Ammon's horn (tissue), 1 donor: ENCODE data around the gene TFR2.

ENCODE experiments used
- DNase-seq: peaks from one replicate; pipeline ENCODE4 v3.0.0-alpha.2; 2016; ENCODE audit warnings: low spot score

Gene TFR2

DNA sequence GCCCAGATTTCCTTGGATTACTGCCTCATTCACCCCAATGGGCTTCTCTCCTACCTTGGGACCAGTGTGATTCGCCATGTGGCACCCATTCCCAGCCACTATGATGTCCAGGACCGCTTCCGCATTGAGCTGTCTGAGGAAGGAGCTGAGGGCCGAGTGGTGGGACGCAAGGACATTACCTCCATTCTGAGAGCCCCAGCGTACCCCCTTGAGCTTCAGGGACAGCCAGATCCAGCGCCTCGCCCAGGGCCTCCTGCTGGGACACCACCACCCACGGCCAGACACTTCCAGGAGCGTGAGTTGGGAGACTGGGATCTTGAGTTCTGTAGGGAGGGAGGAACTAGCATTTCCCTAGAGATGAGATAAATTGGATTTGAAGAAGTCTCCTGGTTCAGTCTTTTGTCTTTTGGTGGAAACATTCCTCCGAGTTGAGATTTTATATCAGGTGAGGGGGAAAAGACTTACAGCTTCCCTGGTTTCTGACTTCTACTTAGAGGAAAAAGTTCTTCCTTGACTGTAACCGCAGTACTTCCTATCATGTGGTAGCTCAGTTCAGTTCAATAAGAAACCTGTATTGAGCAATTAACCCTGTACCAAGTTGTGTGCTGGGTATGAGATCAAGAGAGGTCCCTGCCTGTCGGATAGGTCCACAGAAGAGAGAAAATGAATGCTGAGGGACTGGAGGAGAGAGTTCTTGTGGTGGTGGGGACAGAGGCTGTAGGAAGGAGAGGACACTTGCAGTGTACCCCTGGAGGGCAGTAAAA lies 27.8 kb downstream of the TFR2 start:
- DNase-seq = no peak

DNA sequence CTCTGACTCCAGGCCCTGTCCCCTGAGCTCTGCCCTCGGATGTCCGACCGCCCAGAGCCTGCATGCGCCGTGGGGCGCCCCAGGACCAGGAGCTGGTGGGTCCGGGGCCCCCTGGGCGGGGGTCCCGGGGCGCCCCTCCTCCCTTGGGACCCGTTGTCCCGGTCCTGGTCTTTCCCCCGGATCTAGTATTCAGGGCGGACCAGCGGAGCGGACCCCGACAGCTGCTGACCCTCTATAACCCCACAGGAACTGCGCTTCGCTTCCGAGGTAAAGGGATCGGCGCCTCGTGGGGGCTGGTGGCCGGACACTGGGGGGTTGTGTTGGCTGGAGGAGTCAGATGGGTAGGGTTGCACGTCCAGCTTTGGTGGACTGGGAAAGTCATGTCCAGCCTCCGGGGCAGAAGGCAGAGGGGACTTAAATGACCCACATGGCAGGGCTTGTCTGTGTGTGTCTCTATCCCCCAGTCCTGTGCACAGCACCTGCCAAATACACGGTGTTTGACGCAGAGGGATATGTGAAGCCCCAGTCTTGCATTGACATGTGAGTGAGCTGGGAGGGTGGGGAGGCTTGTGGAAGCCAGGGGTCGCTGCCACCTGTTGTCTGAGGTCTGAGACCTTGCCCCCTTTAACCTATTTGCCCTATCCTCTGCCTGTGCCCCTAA lies 28.5 kb downstream of the TFR2 start:
- no peak for DNase-seq

DNA sequence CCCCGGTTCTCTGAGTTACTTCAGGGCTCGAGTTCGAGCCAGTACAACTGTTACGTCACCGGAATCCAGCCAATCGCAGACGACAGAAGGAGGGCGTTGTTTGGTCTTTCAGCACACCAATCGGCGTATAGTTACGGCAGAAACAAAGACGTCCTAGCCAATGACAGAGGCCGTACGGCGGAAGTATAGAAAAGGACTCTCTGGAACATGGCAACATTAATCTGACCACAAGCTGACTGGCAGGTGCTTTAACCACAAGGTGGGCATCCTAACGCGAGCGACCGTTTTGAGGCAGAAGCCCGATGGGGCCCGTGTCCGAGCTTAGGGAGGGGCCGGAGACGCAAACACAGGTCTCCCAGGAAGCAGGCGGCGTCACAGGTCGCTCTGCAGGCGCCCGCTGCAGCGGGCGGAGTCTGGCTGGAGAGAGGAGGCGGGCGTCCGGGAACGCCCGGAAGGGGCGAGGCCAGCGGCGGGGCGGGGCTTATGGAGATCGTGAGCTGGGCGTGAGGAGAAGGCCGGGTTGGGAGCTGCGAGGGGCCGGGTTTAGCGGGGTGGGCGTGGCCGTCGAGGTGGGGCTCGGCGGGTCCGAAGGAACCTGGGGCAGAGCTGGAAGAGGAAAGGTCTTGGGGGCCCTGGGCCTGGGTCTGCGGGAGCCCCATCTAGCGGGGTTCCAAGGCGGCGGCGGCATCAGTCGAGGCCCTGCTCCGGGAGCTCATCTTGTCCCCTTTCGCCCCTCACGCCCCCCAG lies 29.2 kb downstream of the TFR2 start, which contains the start of gene MOSPD3:
Gene MOSPD3, plus strand, starts transcription at position 558 of the 747 bp plus-strand sequence. CDS start 252 bp downstream, outside the sequence.
- DNase-seq = peak; percentile 100

DNA sequence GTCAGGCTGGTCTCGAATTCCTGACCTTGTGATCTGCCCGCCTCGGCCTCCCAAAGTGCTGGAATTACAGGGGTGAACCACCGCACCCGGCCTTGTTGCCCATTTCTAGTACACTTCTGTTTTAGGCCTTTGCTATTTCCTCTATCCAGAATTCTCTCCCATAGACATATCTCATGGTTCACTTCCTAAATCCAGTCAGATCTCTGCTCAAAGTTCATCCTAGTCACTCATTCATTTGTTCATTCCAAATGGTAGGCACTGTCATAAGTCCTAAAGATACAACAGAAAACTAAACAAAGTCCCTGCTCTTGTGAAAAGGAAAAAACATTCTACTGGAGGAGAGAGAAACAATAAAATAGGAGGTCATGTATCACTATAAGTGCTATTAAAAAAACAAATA lies 31.4 kb downstream of the TFR2 start:
- no peak for DNase-seq

DNA sequence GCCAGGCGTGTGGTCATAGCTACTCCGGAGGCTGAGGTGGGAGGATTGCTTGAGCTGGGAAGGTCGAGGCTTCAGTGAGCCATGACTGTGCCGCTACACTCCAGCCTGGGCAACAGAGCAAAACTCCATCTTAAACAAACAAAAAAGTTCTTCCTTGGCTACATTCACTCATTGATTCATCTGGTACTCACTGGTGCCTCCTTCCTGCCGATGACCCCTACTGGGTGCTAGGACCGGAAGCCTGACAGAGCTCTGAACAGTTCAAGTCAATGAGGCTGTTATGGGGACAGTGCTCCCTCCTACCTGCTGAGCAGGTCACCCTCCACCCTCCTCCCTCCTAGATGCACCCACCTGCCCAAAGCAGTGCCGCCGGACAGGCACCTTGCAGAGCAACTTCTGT lies 34.2 kb downstream of the TFR2 start:
- no peak for DNase-seq

DNA sequence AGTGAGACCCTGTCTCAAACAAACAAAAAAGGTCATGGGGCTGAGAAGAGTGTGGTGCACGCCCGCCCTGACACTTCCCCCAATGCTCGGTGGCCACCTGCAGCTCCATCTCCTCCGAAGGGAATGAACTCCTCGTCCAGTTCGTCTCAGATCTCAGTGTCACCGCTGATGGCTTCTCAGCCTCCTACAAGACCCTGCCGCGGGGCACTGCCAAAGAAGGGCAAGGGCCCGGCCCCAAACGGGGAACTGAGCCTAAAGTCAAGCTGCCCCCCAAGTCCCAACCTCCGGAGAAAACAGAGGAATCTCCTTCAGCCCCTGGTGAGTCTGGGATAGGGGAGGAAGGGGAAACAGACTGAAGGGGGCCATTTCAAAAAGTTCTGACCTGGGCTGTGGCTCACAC lies 35.0 kb downstream of the TFR2 start:
- no peak for DNase-seq

DNA sequence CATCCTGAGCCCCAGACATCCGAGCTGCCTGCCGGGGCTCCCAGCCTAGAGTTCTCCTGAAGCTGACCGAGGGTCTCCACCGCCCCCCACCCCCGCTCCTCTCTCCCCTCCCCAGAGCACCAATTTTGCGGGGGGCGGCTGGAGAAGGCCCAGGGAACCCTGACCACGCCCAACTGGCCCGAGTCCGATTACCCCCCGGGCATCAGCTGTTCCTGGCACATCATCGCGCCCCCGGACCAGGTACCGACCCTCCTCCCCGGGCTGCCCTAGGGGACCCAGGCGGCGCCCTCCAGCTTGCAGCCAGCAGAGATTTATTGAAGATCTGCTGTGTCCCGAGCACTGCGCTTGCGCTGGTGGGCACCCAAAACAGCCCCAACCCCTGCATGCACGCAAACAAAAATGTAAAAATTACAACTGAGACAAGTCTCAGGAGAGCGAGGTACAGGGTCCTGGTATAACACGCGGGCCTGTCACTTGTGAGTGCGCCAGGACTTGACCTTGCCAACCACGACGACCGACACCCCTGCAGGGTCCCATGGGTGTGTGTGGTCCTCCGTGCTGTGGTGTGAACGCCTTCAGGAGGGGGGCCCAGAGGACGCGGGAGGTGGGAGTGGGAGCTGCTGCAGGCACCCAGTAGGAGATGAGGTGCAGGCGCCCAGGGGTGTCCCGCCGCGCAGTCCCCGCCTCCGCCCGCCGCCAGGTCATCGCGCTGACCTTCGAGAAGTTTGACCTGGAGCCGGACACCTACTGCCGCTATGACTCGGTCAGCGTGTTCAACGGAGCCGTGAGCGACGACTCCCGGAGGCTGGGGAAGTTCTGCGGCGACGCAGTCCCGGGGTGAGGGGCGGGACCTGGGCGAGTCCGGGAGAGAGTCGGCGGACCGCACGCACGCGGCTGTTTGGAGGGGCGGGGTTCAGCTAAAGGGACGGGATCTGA lies 36.1 kb downstream of the TFR2 start:
- no peak for DNase-seq

DNA sequence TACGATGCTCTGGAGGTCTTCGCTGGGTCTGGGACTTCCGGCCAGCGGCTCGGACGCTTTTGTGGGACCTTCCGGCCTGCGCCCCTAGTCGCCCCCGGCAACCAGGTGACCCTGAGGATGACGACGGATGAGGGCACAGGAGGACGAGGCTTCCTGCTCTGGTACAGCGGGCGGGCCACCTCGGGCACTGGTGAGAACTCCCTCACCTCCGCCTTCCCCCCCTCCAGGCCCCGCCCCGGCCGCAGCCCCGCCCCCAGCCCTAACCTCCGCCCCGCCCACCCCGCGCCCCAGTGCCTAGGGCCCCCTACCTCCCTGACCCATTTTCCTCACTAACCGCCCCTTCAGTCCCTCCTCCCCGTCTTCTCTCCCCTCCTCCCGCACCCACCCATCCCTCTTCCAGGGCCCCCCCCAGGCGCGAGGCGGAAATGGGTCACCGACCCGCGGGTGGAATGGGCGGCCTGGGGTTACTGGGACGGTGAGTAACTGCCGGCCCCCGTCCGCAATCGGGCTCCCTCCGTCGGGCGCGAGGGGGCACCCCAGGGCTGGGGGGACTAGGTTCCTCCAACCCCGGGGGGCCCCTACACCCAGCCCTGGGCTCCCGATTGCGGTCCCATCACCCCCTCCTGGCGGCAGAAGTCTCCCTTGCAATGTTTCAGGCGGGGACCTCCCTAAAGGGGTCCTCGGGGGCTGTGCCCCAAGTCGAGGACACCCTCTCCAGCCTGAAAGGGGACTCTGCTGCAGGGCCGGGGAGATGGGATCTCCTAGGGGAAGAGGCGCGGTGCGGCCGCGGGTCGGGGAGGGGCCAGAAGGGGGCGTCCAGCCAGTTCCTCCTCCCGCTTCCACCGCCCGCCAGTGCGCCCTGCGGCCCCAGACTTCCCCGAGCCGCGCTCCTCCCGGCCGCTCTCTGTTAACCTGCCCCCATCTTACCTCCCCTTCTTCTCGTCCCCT lies 37.0 kb downstream of the TFR2 start:
- DNase-seq = peak; percentile 67

DNA sequence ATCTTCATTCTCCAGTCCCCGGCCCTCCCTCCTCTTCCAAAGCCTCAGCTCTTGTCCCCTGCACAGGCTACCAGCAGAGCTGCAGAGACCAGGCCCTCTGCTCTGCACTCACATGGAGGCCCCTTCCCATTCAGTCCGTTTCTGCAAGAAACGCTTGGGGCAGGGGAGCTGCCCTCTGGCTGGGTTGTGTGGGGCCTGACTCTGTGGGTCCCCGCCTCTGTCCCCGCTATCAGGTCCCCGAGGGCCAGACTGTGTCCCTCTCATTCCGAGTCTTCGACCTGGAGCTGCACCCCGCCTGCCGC lies 37.7 kb downstream of the TFR2 start:
- no peak for DNase-seq

DNA sequence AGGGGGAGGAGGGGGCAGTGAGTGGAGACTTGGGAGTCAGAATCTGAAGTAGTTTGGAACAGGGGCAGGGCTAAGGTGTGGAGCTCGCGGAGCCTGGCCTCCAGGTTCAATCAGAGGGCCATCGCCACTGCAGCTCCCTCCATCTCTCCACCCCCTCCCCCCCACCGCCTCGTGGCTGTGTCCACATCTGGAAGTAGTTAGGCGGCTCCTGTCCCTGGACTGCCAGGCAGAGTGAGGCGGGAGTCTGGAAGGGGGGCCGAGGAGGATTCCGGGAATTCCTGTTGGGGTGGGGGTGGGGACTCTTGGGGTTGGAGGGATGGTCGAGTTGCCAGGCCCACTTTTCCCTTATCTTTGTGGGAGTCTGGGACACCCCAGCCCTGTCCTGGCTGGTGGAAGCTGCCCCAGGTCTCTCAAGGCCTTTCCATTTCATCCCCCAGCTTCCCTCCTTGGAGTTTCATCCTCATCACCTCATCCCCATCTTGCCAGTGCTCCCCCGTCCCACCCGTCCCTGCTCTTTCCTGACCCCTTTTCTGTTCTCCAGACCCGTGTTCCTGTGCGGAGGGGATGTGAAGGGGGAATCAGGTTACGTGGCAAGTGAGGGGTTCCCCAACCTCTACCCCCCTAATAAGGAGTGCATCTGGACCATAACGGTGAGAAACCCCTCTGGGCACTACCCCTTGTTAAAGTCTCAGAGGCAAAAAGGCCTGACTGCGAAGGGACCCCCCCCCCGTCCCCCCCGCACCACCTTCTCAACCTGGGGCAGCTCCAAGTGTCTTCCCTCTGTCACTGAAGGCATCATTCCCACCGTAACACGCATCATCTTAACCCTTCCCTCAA lies 38.2 kb downstream of the TFR2 start:
- DNase-seq = no peak

DNA sequence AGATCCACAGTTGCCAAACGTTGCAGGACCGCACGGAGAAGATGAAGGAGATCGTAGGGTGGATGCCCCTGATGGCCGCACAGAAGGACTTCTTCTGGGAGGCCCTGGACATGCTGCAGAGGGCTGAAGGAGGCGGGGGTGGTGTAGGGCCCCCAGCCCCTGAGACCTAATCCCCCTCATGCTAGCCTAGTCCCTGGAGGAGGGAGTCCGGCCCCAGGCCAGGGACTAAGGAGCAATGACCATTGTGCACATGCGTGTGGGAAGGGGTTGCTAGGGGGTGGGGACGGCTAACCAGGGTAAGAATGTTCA lies 40.7 kb downstream of the TFR2 start:
- DNase-seq = no peak

DNA sequence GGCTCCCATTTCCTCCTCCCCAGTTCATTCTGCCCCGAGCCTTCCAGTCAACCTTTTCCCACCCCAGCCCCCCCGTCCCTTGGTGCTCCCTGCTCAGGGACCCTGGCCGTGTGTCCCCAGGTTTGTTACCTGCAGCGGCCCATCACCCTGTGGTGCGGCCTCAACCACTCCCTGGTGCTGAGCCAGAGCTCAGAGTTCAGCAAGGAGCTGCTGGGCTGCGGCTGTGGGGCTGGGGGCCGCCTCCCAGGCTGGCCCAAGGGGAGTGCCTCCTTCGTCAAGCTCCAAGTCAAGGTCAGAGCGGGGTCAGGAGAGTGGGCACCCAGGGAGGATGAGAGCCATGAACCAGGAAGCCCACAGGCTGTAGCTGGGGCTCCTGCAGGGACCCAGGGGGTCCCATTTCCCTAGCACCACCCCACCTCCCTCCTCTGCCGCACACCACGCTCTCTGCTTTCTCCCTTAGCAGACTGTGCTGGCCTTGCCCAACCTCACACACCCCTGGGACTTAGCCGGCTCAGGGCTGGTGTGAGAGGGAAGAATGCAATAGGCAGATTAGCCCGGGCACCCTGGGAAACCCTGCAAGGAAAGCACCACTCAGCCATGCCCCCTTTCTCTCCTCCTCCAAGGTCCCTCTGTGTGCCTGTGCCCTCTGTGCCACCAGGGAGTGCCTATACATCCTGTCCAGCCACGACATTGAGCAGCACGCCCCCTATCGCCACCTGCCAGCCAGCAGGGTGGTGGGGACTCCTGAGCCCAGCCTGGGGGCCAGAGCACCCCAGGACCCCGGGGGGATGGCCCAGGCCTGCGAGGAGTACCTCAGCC lies 41.2 kb downstream of the TFR2 start:
- no peak for DNase-seq

DNA sequence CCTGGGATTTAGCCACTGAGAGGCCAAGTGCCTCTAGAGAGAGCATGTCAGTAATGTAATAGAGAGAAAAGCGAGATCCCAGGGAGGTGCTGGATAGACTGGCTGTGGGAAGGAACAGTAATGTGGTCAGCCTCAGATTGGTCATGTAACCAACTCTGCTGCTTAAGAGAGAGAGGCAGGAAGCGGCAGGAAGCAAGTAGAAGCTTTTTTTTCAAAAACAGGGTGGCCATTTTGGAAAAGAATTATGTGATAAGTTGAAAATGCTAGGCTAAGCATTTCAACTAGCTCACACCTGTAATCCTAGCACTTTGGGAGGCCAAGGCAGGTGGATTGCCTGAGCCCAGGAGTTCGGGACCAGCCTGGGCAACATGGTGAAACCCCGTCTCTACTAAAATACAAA lies 42.9 kb downstream of the TFR2 start:
- no peak for DNase-seq

DNA sequence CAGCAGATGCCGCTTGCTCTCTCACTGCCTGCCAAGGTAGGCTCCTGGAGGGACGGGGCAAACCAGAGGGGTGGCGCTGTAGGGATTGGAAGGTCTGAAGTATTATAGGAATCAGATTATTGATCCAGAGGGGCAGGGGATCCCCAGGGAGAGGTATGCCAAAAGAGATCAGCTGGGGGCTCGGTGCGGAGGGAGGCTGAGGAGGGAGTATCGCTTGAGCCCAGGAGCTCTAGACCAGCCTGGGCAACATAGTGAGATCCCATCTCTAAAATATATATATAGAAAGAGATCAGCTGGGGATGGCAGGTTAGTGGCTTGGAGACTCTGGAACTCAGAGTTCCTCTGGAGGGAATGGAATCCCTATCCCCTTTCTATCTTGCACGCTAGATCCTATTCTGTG lies 46.2 kb downstream of the TFR2 start:
- DNase-seq = no peak

DNA sequence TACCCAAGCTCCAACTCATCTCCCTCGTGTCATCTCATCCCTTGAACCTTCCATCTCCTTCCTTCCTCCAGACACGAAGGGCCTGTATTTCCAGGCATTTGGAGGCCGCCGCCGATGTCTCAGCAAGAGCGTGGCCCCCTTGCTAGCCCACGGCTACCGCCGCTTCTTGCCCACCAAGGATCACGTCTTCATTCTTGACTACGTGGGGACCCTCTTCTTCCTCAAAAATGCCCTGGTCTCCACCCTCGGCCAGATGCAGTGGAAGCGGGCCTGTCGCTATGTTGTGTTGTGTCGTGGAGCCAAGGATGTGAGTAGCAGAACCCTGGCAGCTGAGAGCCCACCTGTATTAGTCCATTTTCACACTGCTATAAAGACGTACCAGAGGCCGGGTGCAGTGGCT lies 49.8 kb downstream of the TFR2 start:
- DNase-seq = no peak

DNA sequence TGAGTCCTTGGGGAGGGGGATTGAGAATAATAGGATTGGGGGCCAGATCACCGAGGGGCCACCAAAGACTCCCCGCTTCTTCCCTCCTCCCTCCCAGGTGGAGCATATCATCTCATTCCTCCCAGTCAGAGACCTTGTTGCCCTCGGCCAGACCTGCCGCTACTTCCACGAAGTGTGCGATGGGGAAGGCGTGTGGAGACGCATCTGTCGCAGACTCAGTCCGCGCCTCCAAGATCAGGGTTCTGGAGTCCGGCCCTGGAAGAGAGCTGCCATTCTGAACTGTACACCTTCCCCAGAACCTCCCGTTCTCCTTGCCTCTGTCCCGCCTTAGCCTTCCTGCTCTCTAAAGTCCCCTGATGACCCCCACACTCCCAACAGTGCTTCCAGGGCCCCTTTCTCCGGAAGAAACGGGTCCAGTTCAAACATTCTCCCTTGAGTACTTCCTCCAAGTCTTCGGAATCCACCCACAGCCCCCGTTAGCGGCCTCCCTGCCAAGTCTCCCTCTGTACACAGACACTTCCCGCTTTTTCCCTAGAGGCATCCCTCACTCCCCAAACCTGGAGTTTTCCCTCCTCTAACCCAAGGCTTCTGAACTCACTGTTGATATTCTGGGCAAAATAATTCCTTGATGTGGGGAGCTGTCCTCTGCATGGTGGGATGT lies 51.1 kb downstream of the TFR2 start:
- no peak for DNase-seq

DNA sequence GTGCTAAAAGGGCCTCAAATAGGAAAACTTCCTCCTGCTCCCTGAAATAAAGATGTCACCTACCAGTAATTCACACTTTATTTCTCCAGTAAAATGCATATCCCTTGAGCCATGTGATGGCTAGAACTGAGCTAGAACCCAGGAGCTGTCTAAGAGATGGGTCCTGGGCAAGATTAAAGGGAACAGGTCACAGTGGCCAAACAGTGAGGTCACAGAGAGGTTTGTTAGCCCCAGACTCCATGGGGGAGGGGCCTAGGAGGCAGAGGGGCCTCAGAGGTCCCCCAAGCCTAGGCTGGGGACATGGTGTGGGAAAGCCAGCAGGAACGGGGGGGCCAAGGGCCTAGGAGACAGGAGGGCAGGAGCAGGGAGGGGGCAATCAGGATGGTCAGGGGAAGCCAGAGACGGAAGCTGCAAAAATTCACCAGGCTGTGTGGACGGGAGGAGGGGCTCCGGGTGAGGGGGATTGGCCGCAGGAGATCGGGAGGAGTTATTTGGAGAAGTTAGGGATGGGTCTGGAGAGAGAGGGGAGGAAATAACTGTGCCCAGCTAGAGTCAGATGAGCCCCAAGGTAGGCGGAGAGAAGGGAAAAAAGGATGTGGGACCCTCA lies 51.9 kb downstream of the TFR2 start:
- DNase-seq = no peak

DNA sequence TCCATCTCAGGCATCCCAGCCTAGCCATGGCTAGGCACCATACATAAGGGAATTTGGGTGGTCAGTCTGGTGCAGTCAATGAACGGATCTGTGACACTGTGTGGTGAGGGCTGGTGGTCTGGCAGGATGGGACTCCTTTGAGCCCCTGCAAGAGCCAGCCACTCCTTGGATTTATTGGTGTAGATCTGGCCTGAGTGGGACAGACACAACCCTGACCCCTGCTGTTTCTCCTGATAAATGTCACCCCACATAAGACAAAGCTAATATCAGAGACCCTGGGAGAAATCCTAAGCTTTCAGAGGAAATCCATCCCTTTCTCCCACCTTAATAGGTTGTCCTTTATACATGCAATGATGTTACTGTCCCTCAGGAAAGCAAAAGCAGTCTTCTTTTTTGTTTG lies 52.9 kb downstream of the TFR2 start:
- no peak for DNase-seq
